Middle frontal gyrus (tissue), 1 donor: ENCODE data around the gene IL1RAP.

Experiments
- DNase-seq: peaks from one replicate; pipeline ENCODE4 v3.0.0-alpha.2; 2015; ENCODE audit warnings: low spot score; ENCODE audit errors: extremely low spot score

The IL1RAP gene

GRCh38 chr3:190607021-190607420, 93.1 kb downstream of the IL1RAP start:
- DNase-seq: no peak

GRCh38 chr3:190608850-190609589, 95.1 kb downstream of the IL1RAP start:
- DNase-seq: no peak

- DNase-seq: no peak
These were observed 100.6 kb downstream of the IL1RAP start for GRCh38 chr3:190614226-190615059.

- no peak for DNase-seq
These were observed 101.1 kb downstream of the IL1RAP start for GRCh38 chr3:190615060-190615384.

GRCh38 chr3:190615607-190616006, 101.7 kb downstream of the IL1RAP start:
- no peak for DNase-seq

GRCh38 chr3:190616637-190617036, 102.8 kb downstream of the IL1RAP start:
- no peak for DNase-seq

GRCh38 chr3:190617185-190617584, 103.3 kb downstream of the IL1RAP start:
- no peak for DNase-seq

- no peak for DNase-seq
These were observed 104.6 kb downstream of the IL1RAP start for GRCh38 chr3:190618330-190619030.

GRCh38 chr3:190619353-190619752, 105.5 kb downstream of the IL1RAP start:
- DNase-seq: no peak

GRCh38 chr3:190619761-190620160, 105.9 kb downstream of the IL1RAP start:
- no peak for DNase-seq

- no peak for DNase-seq
These were observed 107.2 kb downstream of the IL1RAP start for GRCh38 chr3:190620886-190621608.

- DNase-seq: no peak
These were observed 108.0 kb downstream of the IL1RAP start for GRCh38 chr3:190621927-190622326.

GRCh38 chr3:190624282-190624681, 110.4 kb downstream of the IL1RAP start:
- no peak for DNase-seq

GRCh38 chr3:190626951-190627620, 113.2 kb downstream of the IL1RAP start:
- DNase-seq: no peak

- no peak for DNase-seq
These were observed 115.2 kb downstream of the IL1RAP start for GRCh38 chr3:190629088-190629487.

- DNase-seq: no peak
These were observed 117.4 kb downstream of the IL1RAP start for GRCh38 chr3:190631295-190631694.

GRCh38 chr3:190641564-190641963, 127.7 kb downstream of the IL1RAP start:
- no peak for DNase-seq

GRCh38 chr3:190642016-190642415, 128.1 kb downstream of the IL1RAP start:
- DNase-seq: no peak

GRCh38 chr3:190644035-190644434, 130.2 kb downstream of the IL1RAP start:
- DNase-seq: no peak

- no peak for DNase-seq
These were observed 130.9 kb downstream of the IL1RAP start for GRCh38 chr3:190644766-190645165.

GRCh38 chr3:190645932-190646460, 132.1 kb downstream of the IL1RAP start:
- DNase-seq: no peak
